ENCODE measurements around the gene KCNIP4. TPM values are rescaled to one million over a fixed set of nuclear protein-coding genes. Genes with fewer than 3 reads are reported as not detected.

KCNIP4 gene
- total and polyA plus RNA-seq, 12 donors, result 0.15 TPM; not detected in 11

- TF ChIP-seq, protein P1, sequence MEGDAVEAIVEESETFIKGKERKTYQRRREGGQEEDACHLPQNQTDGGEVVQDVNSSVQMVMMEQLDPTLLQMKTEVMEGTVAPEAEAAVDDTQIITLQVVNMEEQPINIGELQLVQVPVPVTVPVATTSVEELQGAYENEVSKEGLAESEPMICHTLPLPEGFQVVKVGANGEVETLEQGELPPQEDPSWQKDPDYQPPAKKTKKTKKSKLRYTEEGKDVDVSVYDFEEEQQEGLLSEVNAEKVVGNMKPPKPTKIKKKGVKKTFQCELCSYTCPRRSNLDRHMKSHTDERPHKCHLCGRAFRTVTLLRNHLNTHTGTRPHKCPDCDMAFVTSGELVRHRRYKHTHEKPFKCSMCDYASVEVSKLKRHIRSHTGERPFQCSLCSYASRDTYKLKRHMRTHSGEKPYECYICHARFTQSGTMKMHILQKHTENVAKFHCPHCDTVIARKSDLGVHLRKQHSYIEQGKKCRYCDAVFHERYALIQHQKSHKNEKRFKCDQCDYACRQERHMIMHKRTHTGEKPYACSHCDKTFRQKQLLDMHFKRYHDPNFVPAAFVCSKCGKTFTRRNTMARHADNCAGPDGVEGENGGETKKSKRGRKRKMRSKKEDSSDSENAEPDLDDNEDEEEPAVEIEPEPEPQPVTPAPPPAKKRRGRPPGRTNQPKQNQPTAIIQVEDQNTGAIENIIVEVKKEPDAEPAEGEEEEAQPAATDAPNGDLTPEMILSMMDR (IDR thresholded peaks at IDR 0.05), result no peak
- intact Hi-C loops (cut with DNase I), result no loop called here
- H3K27ac ChIP-seq, result no peak overlapping the region
Measured at GRCh38 chr4:21380861-21381260, 567.7 kb downstream of the KCNIP4 start.

DNA sequence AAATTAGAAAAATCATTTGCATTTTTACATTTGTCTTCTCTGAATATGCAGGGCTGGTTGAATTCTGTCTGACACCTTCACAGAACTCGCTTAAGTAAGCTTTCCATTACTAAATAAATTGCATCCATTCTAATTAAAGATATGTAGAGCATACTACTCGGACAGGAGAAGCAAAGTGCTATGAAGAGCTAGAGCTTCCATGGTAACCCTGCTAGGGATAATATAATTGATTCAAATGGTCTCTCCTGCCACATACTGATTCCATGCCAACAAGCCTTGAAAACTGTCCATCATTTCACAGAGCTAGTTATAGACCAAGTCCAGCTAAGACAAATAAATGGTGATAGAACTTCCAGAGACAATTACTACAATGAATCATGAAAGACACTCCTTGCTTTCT is 571.5 kb downstream of the KCNIP4 start:
- Histone ChIP-seq H3K4me1 (no peaks in the 10 kb centered on the region), H3K36me3 (no peaks in the 10 kb centered on the region), H3K27me3 (no peaks in the 10 kb centered on the region), H3K4me3 (no peak overlapping the region), H3K9me3 (peaks cover 0 to 23% (median 0%) of the 10 kb centered on the region in 11 donors), H3K27ac (no peak overlapping the region)
- no peak for ATAC-seq
- TF ChIP-seq, protein P1 (IDR thresholded peaks at IDR 0.05), result no peak
- intact Hi-C loops (cut with DNase I), result no loop called here
- DNase-seq, result no peak
- WGBS, 2 donors, result 62 to 67% methylated on average over 2 of the region's 2 CpGs

More at GRCh38 chr4:21380861-21381260, 567.7 kb downstream of the KCNIP4 start:
- Histone ChIP-seq H3K36me3 (no peaks in the 10 kb centered on the region), H3K4me1 (no peaks in the 10 kb centered on the region), H3K4me3 (no peak overlapping the region), H3K27me3 (no peaks in the 10 kb centered on the region), H3K9me3 (peaks cover 0 to 16% (median 0%) of the 10 kb centered on the region in 11 donors)
- ATAC-seq (no peak), DNase-seq (no peak)
- WGBS, 2 donors, result 87 to 89% methylated on average over 3 of the region's 3 CpGs

GRCh38 chr4:21376176-21376575 is 572.4 kb downstream of the KCNIP4 start:
- Histone ChIP-seq H3K36me3 (no peaks in the 10 kb centered on the region), H3K27ac (no peak overlapping the region), H3K27me3 (no peaks in the 10 kb centered on the region), H3K4me3 (no peak overlapping the region), H3K4me1 (no peaks in the 10 kb centered on the region), H3K9me3 (peaks cover 0 to 23% (median 0%) of the 10 kb centered on the region in 11 donors)
- TF ChIP-seq, protein P1 (IDR thresholded peaks at IDR 0.05), result no peak
- ATAC-seq (no peak), DNase-seq (no peak)
- intact Hi-C loops (cut with DNase I), result no loop called here
- 74% methylated on average over 3 of the region's 3 CpGs for WGBS, 2 donors

- no peak for ATAC-seq
- TF ChIP-seq, protein P1 (IDR thresholded peaks at IDR 0.05), result no peak
- no peak overlapping the region for H3K4me3 ChIP-seq
- H3K27ac ChIP-seq, result no peak overlapping the region
- no peaks in the 10 kb centered on the region for H3K4me1 ChIP-seq
- DNase-seq, result no peak
- 75 to 83% methylated on average over 2 of the region's 2 CpGs for WGBS, 2 donors
- H3K9me3 ChIP-seq, result peaks cover 0 to 23% (median 0%) of the 10 kb centered on the region in 11 donors
- intact Hi-C loops (cut with DNase I), result no loop called here
- H3K36me3 ChIP-seq, result no peaks in the 10 kb centered on the region
- H3K27me3 ChIP-seq, result no peaks in the 10 kb centered on the region
Measured at GRCh38 chr4:21374641-21375368, 573.8 kb downstream of the KCNIP4 start.

Measured in heart right ventricle (tissue), 16 donors.